Smooth muscle cell (in vitro differentiated cells): ENCODE data around the gene SLC25A18. TPM values are rescaled to one million over a fixed set of nuclear protein-coding genes. Genes with fewer than 3 reads are reported as not detected.
A peak's percentile ranks its signal among the peaks of the same experiment; 100 is the strongest.

ENCODE experiments used
- DNase-seq: peaks from one replicate; lab custom pipeline; 2025; ENCODE audit not compliant: unreplicated experiment; lab: John Stamatoyannopoulos, UW
- H2AFZ ChIP-seq: fragments of 200-600 bp; sonication (generic); 2 replicates; pipeline ENCODE4 v1.6.0; 2016; ENCODE audit warnings: antibody characterized with exemption, low read depth, mild to moderate bottlenecking
- H3F3A ChIP-seq: fragments of 200-600 bp; sonication (generic); 2 replicates; pipeline ENCODE4 v1.6.0; 2017; ENCODE audit warnings: antibody characterized with exemption, low read depth
- H3K27ac ChIP-seq: fragments of 200-600 bp; sonication (generic); 2 replicates; pipeline ENCODE4 v1.5.1; 2016; ENCODE audit warnings: low read depth, mild to moderate bottlenecking
- H3K27me3 ChIP-seq: fragments of 200-600 bp; sonication (generic); 2 replicates; pipeline ENCODE4 v1.6.1; 2016; ENCODE audit warnings: low read depth, mild to moderate bottlenecking
- H3K36me3 ChIP-seq: fragments of 200-600 bp; sonication (generic); 2 replicates; pipeline ENCODE4 v1.5.1; 2016; ENCODE audit warnings: low read depth
- H3K4me1 ChIP-seq: fragments of 200-600 bp; sonication (generic); 2 replicates; pipeline ENCODE4 v1.5.1; 2016; ENCODE audit warnings: low read depth
- H3K4me2 ChIP-seq: fragments of 200-600 bp; sonication (generic); 2 replicates; pipeline ENCODE4 v1.6.0; 2016; ENCODE audit warnings: mild to moderate bottlenecking
- H3K4me3 ChIP-seq: fragments of 200-600 bp; sonication (generic); 2 replicates; pipeline ENCODE4 v1.5.1; 2016; ENCODE audit warnings: mild to moderate bottlenecking
- H3K79me2 ChIP-seq: fragments of 200-600 bp; sonication (generic); 2 replicates; pipeline ENCODE4 v1.6.0; 2016; ENCODE audit warnings: low read depth, mild to moderate bottlenecking
- H3K9ac ChIP-seq: fragments of 200-600 bp; sonication (generic); 2 replicates; pipeline ENCODE4 v1.6.0; 2016; ENCODE audit warnings: low read depth
- H3K9me3 ChIP-seq: fragments of 200-600 bp; sonication (generic); replicated peaks from 2 replicates; pipeline ENCODE4 v1.5.1; 2016; ENCODE audit warnings: low read depth
- H4K20me1 ChIP-seq: fragments of 200-600 bp; sonication (generic); 2 replicates; pipeline ENCODE4 v1.6.0; 2016; ENCODE audit warnings: low read depth
- WGBS: methylation state at CpG from one replicate; pipeline ENCODE4 v1.1.7; 2016; ENCODE audit warnings: low lambda C conversion rate; 5-methylcytosine and 5-hydroxymethylcytosine counted together
- polyA plus RNA-seq: library from polyadenylated mRNA; unstranded; fragments of >200 nt; fragmentation: Nextera tagmentation; extraction: Ambion mirVana; gene quantifications from 2 replicates; pipeline ENCODE4 v1.2.1, GENCODE V29; 2016
- total RNA-seq: library from RNA; depleted of rRNA; stranded (reverse); fragments of >200 nt; gene quantifications from 2 replicates; pipeline ENCODE4 v1.2.3, GENCODE V29; 2014
- TF ChIP-seq, protein P1 (sequence below): fragments of 200-600 bp; sonication (generic); IDR thresholded peaks from 2 replicates; pipeline ENCODE4 v1.5.1; 2017; ENCODE audit warnings: borderline replicate concordance, mild to moderate bottlenecking, antibody characterized with exemption; ENCODE audit not compliant: insufficient read depth, poor library complexity, severe bottlenecking

The SLC25A18 gene
- total and polyA plus RNA-seq, 2 experiments from 2014 or later: 0.06 to 0.31 TPM

- H3K9me3 ChIP-seq: no peaks in the 10 kb centered on the region
- H3F3A ChIP-seq: no peaks in the 10 kb centered on the region
- H3K4me2 ChIP-seq: peak within 1 kb of the TSS; percentile 91
- peaks cover 12% of the 10 kb centered on the region for H3K4me1 ChIP-seq
- peak within 1 kb of the TSS; percentile 100 for H3K27ac ChIP-seq
- H2AFZ ChIP-seq: peak within 1 kb of the TSS; percentile 29
- TF ChIP-seq, protein P1, sequence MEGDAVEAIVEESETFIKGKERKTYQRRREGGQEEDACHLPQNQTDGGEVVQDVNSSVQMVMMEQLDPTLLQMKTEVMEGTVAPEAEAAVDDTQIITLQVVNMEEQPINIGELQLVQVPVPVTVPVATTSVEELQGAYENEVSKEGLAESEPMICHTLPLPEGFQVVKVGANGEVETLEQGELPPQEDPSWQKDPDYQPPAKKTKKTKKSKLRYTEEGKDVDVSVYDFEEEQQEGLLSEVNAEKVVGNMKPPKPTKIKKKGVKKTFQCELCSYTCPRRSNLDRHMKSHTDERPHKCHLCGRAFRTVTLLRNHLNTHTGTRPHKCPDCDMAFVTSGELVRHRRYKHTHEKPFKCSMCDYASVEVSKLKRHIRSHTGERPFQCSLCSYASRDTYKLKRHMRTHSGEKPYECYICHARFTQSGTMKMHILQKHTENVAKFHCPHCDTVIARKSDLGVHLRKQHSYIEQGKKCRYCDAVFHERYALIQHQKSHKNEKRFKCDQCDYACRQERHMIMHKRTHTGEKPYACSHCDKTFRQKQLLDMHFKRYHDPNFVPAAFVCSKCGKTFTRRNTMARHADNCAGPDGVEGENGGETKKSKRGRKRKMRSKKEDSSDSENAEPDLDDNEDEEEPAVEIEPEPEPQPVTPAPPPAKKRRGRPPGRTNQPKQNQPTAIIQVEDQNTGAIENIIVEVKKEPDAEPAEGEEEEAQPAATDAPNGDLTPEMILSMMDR: no peak
- no peaks in the 10 kb centered on the region for H3K36me3 ChIP-seq
- peaks cover 41% of the 10 kb centered on the region for H3K79me2 ChIP-seq
- H3K9ac ChIP-seq: peak within 1 kb of the TSS; percentile 100
- DNase-seq: peak; percentile 59
- no peaks in the 10 kb centered on the region for H3K27me3 ChIP-seq
- WGBS: under 1% methylated on average over 70 of the region's 70 CpGs
- H3K4me3 ChIP-seq: peak within 1 kb of the TSS; percentile 72
- H4K20me1 ChIP-seq: no peaks in the 10 kb centered on the region
These were observed 75.3 kb downstream of the SLC25A18 start, which contains the start of gene BCL2L13 for GRCh38 chr22:17638432-17639246. TSS of gene BCL2L13 (plus strand) at chr22:17638757. CDS start at chr22:17655712, 16,955 bp downstream.

DNA sequence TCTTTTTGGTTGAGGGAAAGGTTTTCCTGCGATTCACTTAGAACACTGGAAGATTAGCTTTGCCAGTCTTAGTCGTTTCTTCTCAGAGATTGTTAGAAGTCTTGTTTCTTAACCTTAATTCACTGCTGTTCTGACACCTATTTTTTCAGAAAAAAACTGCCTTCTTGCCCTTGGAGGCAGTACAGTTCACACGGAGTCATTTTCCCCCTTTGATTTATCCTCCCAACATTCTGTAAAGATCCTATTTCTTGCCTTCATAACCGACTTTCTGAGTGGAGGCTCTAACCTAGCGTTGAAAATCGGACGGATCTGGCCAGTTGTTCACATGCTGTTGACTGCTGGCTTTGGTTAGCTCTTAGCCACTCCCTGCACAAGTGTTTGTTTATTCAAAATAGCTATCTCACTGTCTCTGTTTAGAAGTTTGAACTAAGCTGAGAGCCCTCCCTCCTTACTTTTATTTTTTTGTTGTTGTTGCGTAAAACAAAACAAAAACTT, 76.0 kb downstream of the SLC25A18 start:
- Histone ChIP-seq H3K79me2 (peaks cover 42% of the 10 kb centered on the region), H3K4me1 (peaks cover 12% of the 10 kb centered on the region), H3K9me3 (no peaks in the 10 kb centered on the region), H3K4me3 (peak overlapping the region; percentile 72), H4K20me1 (no peaks in the 10 kb centered on the region), H3F3A (no peaks in the 10 kb centered on the region), H3K9ac (peak overlapping the region; percentile 100), H3K4me2 (peak overlapping the region; percentile 91), H3K27ac (peak overlapping the region; percentile 100), H3K36me3 (no peaks in the 10 kb centered on the region), H3K27me3 (no peaks in the 10 kb centered on the region), H2AFZ (peak overlapping the region; percentile 29)
- no peak for DNase-seq
- WGBS: 9% methylated on average over 8 of the region's 8 CpGs
- TF ChIP-seq, protein P1: no peak

Other genes starting within 250 kb of the SLC25A18 start
- 2.8 and 3.0 TPM in 2 replicates for gene CECR2, start 194.0 kb upstream of the SLC25A18 start, total RNA-seq
- gene CECR2, start 194.0 kb upstream of the SLC25A18 start, polyA plus RNA-seq: 0.67 and 1.4 TPM in 2 replicates
- 98.3 and 117 TPM in 2 replicates for gene ATP6V1E1, start 65.3 kb downstream of the SLC25A18 start, total RNA-seq
- 85.3 and 85.7 TPM in 2 replicates for gene ATP6V1E1, start 65.3 kb downstream of the SLC25A18 start, polyA plus RNA-seq
- gene BCL2L13, start 75.3 kb downstream of the SLC25A18 start, total RNA-seq: 25.7 and 27.0 TPM in 2 replicates
- 16.7 and 28.7 TPM in 2 replicates for gene BCL2L13, start 75.3 kb downstream of the SLC25A18 start, polyA plus RNA-seq
- gene BID, start 211.0 kb downstream of the SLC25A18 start, total RNA-seq: 6.8 and 8.1 TPM in 2 replicates
- gene BID, start 211.0 kb downstream of the SLC25A18 start, polyA plus RNA-seq: 23.3 and 26.9 TPM in 2 replicates